ENCODE measurements around the gene PUS10. TPM values are rescaled to one million over a fixed set of nuclear protein-coding genes. Genes with fewer than 3 reads are reported as not detected.

PUS10 gene
- total and polyA plus RNA-seq, 2 experiments from 2014 or later = 2.2 to 2.5 TPM

DNA sequence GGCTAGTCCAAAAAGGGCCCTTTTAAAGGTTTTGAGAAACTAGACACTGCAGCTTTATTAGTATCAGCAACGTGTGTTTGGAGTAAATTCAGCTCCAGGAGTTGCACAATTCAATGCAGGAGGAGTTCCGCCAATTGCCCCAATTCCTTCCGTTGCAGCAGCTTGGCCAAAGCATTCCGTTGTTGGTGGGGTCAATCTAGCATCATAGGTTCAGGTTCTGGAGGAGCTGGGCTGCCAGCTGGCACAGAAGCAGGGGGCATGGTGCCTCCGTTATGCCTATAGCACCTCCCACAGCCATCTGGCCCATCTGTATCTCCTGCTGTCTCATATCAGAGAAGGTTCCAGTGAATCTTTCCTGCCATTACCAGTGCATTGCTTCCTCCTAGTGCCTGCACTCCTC lies 81.3 kb downstream of the PUS10 start:
- H2AFZ ChIP-seq = no peak overlapping the region
- Mint-ChIP-seq H3K27ac (no peak overlapping the region), H3K4me3 (no peak overlapping the region), H3K9me3 (no peaks in the 10 kb centered on the region), H3K27me3 (ENCODE audit: insufficient read depth, low read depth, poor library complexity) (peaks cover 4% of the 10 kb centered on the region), H3K4me1 (no peaks in the 10 kb centered on the region), H3K36me3 (ENCODE audit: low read depth) (no peaks in the 10 kb centered on the region; the same call in 2 of the 3 replicates)
- TF ChIP-seq, protein P1, sequence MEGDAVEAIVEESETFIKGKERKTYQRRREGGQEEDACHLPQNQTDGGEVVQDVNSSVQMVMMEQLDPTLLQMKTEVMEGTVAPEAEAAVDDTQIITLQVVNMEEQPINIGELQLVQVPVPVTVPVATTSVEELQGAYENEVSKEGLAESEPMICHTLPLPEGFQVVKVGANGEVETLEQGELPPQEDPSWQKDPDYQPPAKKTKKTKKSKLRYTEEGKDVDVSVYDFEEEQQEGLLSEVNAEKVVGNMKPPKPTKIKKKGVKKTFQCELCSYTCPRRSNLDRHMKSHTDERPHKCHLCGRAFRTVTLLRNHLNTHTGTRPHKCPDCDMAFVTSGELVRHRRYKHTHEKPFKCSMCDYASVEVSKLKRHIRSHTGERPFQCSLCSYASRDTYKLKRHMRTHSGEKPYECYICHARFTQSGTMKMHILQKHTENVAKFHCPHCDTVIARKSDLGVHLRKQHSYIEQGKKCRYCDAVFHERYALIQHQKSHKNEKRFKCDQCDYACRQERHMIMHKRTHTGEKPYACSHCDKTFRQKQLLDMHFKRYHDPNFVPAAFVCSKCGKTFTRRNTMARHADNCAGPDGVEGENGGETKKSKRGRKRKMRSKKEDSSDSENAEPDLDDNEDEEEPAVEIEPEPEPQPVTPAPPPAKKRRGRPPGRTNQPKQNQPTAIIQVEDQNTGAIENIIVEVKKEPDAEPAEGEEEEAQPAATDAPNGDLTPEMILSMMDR (conservative IDR thresholded peaks at IDR 0.05; ENCODE audit: low read depth in 2 of 2) = no peak
- TF ChIP-seq JUNB (IDR thresholded peaks at IDR 0.05; ENCODE audit: unreplicated experiment) = no peak
- TF ChIP-seq EZH2 (IDR thresholded peaks at IDR 0.05; ENCODE audit: low read depth, unreplicated experiment) = no peak
- no peak for TF ChIP-seq STAT1 (IDR thresholded peaks at IDR 0.05; ENCODE audit: unreplicated experiment)
- TF ChIP-seq ZNF114 (CRISPR knock-in tag; IDR thresholded peaks at IDR 0.05) = no peak
- TF ChIP-seq, protein P2, sequence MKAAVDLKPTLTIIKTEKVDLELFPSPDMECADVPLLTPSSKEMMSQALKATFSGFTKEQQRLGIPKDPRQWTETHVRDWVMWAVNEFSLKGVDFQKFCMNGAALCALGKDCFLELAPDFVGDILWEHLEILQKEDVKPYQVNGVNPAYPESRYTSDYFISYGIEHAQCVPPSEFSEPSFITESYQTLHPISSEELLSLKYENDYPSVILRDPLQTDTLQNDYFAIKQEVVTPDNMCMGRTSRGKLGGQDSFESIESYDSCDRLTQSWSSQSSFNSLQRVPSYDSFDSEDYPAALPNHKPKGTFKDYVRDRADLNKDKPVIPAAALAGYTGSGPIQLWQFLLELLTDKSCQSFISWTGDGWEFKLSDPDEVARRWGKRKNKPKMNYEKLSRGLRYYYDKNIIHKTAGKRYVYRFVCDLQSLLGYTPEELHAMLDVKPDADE (IDR thresholded peaks at IDR 0.05) = no peak
- TF ChIP-seq, protein P3, sequence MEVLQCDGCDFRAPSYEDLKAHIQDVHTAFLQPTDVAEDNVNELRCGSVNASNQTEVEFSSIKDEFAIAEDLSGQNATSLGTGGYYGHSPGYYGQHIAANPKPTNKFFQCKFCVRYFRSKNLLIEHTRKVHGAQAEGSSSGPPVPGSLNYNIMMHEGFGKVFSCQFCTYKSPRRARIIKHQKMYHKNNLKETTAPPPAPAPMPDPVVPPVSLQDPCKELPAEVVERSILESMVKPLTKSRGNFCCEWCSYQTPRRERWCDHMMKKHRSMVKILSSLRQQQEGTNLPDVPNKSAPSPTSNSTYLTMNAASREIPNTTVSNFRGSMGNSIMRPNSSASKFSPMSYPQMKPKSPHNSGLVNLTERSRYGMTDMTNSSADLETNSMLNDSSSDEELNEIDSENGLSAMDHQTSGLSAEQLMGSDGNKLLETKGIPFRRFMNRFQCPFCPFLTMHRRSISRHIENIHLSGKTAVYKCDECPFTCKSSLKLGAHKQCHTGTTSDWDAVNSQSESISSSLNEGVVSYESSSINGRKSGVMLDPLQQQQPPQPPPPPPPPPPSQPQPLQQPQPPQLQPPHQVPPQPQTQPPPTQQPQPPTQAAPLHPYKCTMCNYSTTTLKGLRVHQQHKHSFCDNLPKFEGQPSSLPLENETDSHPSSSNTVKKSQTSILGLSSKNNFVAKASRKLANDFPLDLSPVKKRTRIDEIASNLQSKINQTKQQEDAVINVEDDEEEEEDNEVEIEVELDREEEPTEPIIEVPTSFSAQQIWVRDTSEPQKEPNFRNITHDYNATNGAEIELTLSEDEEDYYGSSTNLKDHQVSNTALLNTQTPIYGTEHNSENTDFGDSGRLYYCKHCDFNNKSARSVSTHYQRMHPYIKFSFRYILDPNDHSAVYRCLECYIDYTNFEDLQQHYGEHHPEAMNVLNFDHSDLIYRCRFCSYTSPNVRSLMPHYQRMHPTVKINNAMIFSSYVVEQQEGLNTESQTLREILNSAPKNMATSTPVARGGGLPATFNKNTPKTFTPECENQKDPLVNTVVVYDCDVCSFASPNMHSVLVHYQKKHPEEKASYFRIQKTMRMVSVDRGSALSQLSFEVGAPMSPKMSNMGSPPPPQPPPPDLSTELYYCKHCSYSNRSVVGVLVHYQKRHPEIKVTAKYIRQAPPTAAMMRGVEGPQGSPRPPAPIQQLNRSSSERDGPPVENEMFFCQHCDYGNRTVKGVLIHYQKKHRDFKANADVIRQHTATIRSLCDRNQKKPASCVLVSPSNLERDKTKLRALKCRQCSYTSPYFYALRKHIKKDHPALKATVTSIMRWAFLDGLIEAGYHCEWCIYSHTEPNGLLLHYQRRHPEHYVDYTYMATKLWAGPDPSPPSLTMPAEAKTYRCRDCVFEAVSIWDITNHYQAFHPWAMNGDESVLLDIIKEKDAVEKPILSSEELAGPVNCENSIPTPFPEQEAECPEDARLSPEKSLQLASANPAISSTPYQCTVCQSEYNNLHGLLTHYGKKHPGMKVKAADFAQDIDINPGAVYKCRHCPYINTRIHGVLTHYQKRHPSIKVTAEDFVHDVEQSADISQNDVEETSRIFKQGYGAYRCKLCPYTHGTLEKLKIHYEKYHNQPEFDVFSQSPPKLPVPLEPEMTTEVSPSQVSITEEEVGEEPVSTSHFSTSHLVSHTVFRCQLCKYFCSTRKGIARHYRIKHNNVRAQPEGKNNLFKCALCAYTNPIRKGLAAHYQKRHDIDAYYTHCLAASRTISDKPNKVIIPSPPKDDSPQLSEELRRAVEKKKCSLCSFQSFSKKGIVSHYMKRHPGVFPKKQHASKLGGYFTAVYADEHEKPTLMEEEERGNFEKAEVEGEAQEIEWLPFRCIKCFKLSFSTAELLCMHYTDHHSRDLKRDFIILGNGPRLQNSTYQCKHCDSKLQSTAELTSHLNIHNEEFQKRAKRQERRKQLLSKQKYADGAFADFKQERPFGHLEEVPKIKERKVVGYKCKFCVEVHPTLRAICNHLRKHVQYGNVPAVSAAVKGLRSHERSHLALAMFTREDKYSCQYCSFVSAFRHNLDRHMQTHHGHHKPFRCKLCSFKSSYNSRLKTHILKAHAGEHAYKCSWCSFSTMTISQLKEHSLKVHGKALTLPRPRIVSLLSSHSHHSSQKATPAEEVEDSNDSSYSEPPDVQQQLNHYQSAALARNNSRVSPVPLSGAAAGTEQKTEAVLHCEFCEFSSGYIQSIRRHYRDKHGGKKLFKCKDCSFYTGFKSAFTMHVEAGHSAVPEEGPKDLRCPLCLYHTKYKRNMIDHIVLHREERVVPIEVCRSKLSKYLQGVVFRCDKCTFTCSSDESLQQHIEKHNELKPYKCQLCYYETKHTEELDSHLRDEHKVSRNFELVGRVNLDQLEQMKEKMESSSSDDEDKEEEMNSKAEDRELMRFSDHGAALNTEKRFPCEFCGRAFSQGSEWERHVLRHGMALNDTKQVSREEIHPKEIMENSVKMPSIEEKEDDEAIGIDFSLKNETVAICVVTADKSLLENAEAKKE (CRISPR knock-in tag; IDR thresholded peaks at IDR 0.05) = no peak
- no peak for TF ChIP-seq EZH2phosphoT487 (IDR thresholded peaks at IDR 0.05; ENCODE audit: unreplicated experiment)
- no peak for TF ChIP-seq NANOG (IDR thresholded peaks at IDR 0.05; ENCODE audit: borderline replicate concordance)
- TF ChIP-seq, protein P4, sequence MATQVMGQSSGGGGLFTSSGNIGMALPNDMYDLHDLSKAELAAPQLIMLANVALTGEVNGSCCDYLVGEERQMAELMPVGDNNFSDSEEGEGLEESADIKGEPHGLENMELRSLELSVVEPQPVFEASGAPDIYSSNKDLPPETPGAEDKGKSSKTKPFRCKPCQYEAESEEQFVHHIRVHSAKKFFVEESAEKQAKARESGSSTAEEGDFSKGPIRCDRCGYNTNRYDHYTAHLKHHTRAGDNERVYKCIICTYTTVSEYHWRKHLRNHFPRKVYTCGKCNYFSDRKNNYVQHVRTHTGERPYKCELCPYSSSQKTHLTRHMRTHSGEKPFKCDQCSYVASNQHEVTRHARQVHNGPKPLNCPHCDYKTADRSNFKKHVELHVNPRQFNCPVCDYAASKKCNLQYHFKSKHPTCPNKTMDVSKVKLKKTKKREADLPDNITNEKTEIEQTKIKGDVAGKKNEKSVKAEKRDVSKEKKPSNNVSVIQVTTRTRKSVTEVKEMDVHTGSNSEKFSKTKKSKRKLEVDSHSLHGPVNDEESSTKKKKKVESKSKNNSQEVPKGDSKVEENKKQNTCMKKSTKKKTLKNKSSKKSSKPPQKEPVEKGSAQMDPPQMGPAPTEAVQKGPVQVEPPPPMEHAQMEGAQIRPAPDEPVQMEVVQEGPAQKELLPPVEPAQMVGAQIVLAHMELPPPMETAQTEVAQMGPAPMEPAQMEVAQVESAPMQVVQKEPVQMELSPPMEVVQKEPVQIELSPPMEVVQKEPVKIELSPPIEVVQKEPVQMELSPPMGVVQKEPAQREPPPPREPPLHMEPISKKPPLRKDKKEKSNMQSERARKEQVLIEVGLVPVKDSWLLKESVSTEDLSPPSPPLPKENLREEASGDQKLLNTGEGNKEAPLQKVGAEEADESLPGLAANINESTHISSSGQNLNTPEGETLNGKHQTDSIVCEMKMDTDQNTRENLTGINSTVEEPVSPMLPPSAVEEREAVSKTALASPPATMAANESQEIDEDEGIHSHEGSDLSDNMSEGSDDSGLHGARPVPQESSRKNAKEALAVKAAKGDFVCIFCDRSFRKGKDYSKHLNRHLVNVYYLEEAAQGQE (IDR thresholded peaks at IDR 0.05; ENCODE audit: unreplicated experiment) = no peak
- H3K27me3 ChIP-seq (ENCODE audit: insufficient read depth) = no peaks in the 10 kb centered on the region
- H3K9me2 ChIP-seq (ENCODE audit: insufficient read depth) = no peaks in the 10 kb centered on the region
- H3K4me1 ChIP-seq (ENCODE audit: insufficient read depth) = no peaks in the 10 kb centered on the region
- no peak overlapping the region for H3K27ac ChIP-seq (ENCODE audit: low read depth)
- 0 out of 2 replicates have a peak, but pooled peaks cover 3% of the 10 kb centered on the region for H4K20me1 ChIP-seq (replicated peaks; ENCODE audit: insufficient read depth)
- no peaks in the 10 kb centered on the region for H3K36me3 ChIP-seq (ENCODE audit: insufficient read depth)
- ATAC-seq (no peak), DNase-seq (ENCODE audit: low spot score) (no peak)
- no peak overlapping the region for H3K4me3 ChIP-seq
- no peaks in the 10 kb centered on the region for H3K79me2 ChIP-seq (replicated peaks; ENCODE audit: insufficient read depth)
- no peak overlapping the region for H3K4me2 ChIP-seq
- H3F3A ChIP-seq (replicated peaks; ENCODE audit: low read depth) = no peaks in the 10 kb centered on the region
